ENCODE results near the gene CEL.

The CEL gene

GRCh38 chr9:133103183-133103986 lies 41.6 kb downstream of the CEL start:
- ATAC-seq: peak; percentile 87
- TF ChIP-seq ZNF8 (CRISPR knock-in tag; IDR thresholded peaks at IDR 0.05) (no peak), BACH2 (CRISPR knock-in tag; IDR thresholded peaks at IDR 0.05; ENCODE audit: borderline replicate concordance) (no peak), ZNF70 (CRISPR knock-in tag; IDR thresholded peaks at IDR 0.05) (peak; percentile 99)

GRCh38 chr9:133103987-133104505 lies 42.3 kb downstream of the CEL start:
- no peak for TF ChIP-seq RARB (CRISPR knock-in tag; IDR thresholded peaks at IDR 0.05)
- TF ChIP-seq BACH2 (CRISPR knock-in tag; IDR thresholded peaks at IDR 0.05; ENCODE audit: borderline replicate concordance): no peak
- TF ChIP-seq ARNTL (CRISPR knock-in tag; IDR thresholded peaks at IDR 0.05; ENCODE audit: borderline replicate concordance, low read depth): no peak
- no peak for TF ChIP-seq ZFP3 (CRISPR knock-in tag; IDR thresholded peaks at IDR 0.05)
- TF ChIP-seq POU6F1 (CRISPR knock-in tag; IDR thresholded peaks at IDR 0.05; ENCODE audit: borderline replicate concordance, low read depth): no peak
- ATAC-seq: no peak

GRCh38 chr9:133104718-133105460 lies 43.1 kb downstream of the CEL start:
- no peak for ATAC-seq
- no peak for TF ChIP-seq ISL1 (CRISPR knock-in tag; IDR thresholded peaks at IDR 0.05)
- TF ChIP-seq RARB (CRISPR knock-in tag; IDR thresholded peaks at IDR 0.05): no peak
- TF ChIP-seq TSHZ2 (CRISPR knock-in tag; IDR thresholded peaks at IDR 0.05): no peak
- TF ChIP-seq ZFP3 (CRISPR knock-in tag; IDR thresholded peaks at IDR 0.05): no peak
- TF ChIP-seq BACH2 (CRISPR knock-in tag; IDR thresholded peaks at IDR 0.05; ENCODE audit: borderline replicate concordance): no peak
- no peak for TF ChIP-seq CREB5 (CRISPR knock-in tag; IDR thresholded peaks at IDR 0.05; ENCODE audit: low read depth)
- TF ChIP-seq PATZ1 (CRISPR knock-in tag; IDR thresholded peaks at IDR 0.05; ENCODE audit: borderline replicate concordance): no peak
- no peak for TF ChIP-seq ZNF8 (CRISPR knock-in tag; IDR thresholded peaks at IDR 0.05)
- TF ChIP-seq ZFP30 (CRISPR knock-in tag; IDR thresholded peaks at IDR 0.05): no peak
- TF ChIP-seq ESRRG (CRISPR knock-in tag; IDR thresholded peaks at IDR 0.05): no peak
- no peak for TF ChIP-seq ARNTL (CRISPR knock-in tag; IDR thresholded peaks at IDR 0.05; ENCODE audit: borderline replicate concordance, low read depth)
- no peak for TF ChIP-seq CSDC2 (CRISPR knock-in tag; IDR thresholded peaks at IDR 0.05)
- TF ChIP-seq PPARA (CRISPR knock-in tag; IDR thresholded peaks at IDR 0.05; ENCODE audit: borderline replicate concordance): no peak
- no peak for TF ChIP-seq SNAI2 (CRISPR knock-in tag; IDR thresholded peaks at IDR 0.05)
- no peak for TF ChIP-seq GLIS3 (CRISPR knock-in tag; IDR thresholded peaks at IDR 0.05)
- TF ChIP-seq TOX (CRISPR knock-in tag; IDR thresholded peaks at IDR 0.05; ENCODE audit: borderline replicate concordance): no peak
- TF ChIP-seq ZC3H10 (CRISPR knock-in tag; IDR thresholded peaks at IDR 0.05): no peak
- no peak for TF ChIP-seq POU6F1 (CRISPR knock-in tag; IDR thresholded peaks at IDR 0.05; ENCODE audit: borderline replicate concordance, low read depth)
- no peak for TF ChIP-seq TCF4 (CRISPR knock-in tag; IDR thresholded peaks at IDR 0.05; ENCODE audit: borderline replicate concordance)

Measured in SK-N-SH treated with all-trans-retinoic acid at 6 μM for 48 hours (cell line).